ENCODE measurements around the gene KDM4C.

Gene KDM4C

GRCh38 chr9:7147121-7148090, 389.6 kb downstream of the KDM4C start:
- no peak for DNase-seq

DNA sequence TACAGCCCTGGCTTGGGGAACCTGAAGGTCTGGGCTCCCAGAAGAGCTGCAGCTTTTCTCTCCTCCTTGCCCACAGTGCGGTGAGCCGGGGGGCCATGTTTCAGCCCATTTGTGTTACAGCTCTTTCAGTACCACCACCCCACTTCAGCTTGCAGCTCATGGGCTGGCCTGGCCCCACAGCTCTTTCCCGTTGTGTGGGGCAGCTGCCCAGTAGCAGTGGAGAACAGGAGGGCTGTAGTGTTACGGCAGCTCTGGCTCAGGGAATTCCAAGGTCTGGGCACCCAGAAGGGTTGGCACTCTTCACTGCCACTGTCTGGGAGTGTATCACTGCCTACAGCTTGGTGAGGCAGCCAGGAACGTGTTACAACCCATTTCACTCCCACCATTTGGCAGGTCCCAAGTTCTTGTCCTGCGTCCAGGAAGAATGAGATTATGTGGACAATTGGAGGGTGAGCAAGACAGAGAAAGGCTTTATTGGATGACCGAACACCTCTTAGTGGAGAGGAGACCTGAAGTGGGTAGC, 390.5 kb downstream of the KDM4C start:
- no peak for DNase-seq

- DNase-seq: no peak
Observed at GRCh38 chr9:7149258-7149657, 391.5 kb downstream of the KDM4C start.

GRCh38 chr9:7150153-7150890, 392.5 kb downstream of the KDM4C start:
- no peak for DNase-seq

DNA sequence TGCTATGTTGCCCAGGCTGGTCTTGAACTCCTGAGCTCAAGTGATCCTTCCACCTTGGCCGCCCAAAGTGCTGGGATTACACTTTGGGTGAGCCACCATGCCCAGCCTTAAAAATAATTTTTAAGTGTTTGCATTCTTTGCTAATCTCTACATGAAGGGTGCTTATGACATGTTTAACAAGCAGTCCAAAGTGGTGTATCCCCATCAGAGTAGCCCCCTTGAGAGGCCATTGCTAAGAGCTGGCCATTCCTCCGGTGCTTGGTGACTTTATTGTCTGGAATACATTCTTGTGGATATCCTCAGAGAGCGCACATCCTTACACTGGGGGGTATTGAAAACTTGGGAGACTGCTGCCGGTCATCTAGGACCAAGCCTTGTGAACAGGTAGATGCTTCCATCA, 395.4 kb downstream of the KDM4C start:
- DNase-seq: no peak

DNA sequence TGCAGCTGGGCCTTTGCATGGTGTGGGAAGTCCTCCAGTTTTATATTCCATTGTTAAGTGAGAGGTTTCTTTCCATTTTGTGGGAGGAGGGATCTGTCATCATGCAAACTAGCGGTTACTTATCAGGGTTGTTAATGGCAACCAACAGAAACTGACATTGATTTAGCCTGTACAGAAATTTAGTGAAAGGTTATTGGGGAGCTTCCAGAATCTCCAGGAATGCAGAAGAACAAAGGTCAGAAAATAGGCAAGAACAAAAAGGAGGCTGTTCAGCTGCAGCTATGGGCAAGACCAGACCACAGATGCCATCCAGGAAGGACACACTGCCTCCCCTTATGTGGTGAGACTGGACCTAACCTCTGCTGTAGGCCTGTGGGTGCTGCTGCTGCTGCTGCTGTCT, 395.8 kb downstream of the KDM4C start:
- no peak for DNase-seq

- no peak for DNase-seq
Observed at GRCh38 chr9:7154003-7154619, 396.3 kb downstream of the KDM4C start.

- no peak for DNase-seq
Observed at GRCh38 chr9:7154650-7155049, 396.9 kb downstream of the KDM4C start.

- DNase-seq: no peak
Observed at GRCh38 chr9:7161469-7161868, 403.7 kb downstream of the KDM4C start.

- no peak for DNase-seq
Observed at GRCh38 chr9:7163932-7164331, 406.2 kb downstream of the KDM4C start.

GRCh38 chr9:7164440-7165330, 406.9 kb downstream of the KDM4C start:
- no peak for DNase-seq

- DNase-seq: no peak
Observed at GRCh38 chr9:7165331-7165975, 407.7 kb downstream of the KDM4C start.

DNA sequence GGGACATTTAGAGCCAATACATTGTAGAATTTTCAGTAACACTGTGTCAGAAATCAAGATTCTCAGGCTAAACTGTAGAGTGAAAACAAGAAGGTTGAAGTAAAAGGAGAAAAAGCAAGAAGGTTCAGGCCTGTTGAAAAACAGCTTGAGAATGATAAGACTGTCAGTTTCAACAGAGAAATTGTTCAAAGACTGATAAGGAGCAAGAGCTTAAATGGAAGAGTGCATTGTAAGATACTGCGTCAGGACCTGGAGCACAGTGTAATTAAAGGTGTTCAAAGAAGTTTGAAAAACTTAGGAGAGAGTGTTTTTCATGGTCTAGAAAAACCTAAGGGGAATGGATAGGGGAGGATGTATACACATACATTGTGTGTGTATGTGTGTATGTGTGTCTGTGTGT, 408.3 kb downstream of the KDM4C start:
- no peak for DNase-seq

GRCh38 chr9:7169717-7170389, 412.1 kb downstream of the KDM4C start:
- DNase-seq: no peak

- DNase-seq: no peak
Observed at GRCh38 chr9:7171396-7172153, 413.8 kb downstream of the KDM4C start.

DNA sequence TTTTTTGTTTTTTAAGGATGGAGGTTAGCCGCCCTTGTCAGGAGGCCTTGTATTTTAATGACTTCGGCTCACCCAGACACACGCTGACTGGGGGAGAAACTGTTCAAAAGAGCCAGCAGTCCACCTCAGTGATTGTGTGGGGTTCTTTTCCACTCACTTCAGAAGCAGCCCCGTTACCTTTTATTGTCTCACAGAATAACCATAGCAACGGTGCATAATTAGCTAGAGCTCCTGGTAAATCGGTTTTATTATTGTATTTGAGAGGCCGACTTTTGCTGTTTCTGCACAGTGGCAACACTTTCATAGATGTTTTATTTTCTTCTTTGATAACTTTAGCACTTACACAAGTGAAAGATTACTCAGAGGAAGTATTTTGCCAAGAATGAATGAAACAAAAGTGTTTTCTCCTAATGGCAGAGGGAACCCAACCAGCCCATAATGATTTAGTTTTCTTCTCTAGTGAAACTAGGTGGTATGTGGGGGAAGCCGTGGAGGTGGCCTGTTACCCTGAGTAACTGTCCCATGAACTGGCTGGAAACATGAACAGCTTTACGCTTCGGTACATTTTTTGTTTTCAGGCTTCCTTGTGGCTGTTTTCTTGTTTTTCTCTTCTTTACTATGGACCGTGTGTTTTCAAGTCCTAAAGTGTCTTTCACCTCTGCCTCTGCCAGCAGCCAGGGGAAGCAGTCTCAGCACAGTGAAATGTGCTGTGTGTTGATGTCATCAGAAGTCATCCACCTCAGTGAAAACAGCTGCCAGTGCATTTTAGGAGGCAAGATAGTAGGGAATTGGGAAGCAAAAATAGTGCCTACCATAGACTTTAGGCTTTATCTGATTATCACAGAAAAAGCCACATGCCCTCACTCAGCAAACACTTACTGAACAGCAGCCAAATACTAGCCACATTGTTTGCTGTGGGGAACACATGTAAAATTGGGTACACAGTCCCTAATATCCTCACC, 414.7 kb downstream of the KDM4C start:
- no peak for DNase-seq

GRCh38 chr9:7173139-7173538, 415.4 kb downstream of the KDM4C start:
- no peak for DNase-seq

GRCh38 chr9:7174301-7174700, 416.5 kb downstream of the KDM4C start:
- DNase-seq: no peak

GRCh38 chr9:7174884-7175283, 417.1 kb downstream of the KDM4C start:
- no peak for DNase-seq
